Endothelial cell of umbilical vein (primary cell): ENCODE measurements around the gene SKI. TPM values are rescaled to one million over a fixed set of nuclear protein-coding genes. Genes with fewer than 3 reads are reported as not detected.

Experiments
- BruUV-seq: library from RNA; stranded (reverse); fragments of 400-500 nt; replicated peaks from 2 replicates; lab custom pipeline; 2021; lab: Mats Ljungman, UMichigan
- CTCF ChIA-PET: fragments of 300-600, 350-600 bp; sonication (Branson Sonifier 250); formaldehyde crosslinking; loops from one replicate; lab custom pipeline; 2021; ENCODE audit warnings: antibody characterized with exemption, inconsistent platforms; lab: Charles Lee
- POLR2A ChIA-PET: fragments of 300-600, 350-600 bp; sonication (Branson Sonifier 250); formaldehyde crosslinking; loops from one replicate; lab custom pipeline; 2021; ENCODE audit warnings: antibody characterized with exemption, inconsistent platforms; lab: Charles Lee
- DNase-seq: peaks from one replicate; pipeline ENCODE4 v3.0.0-alpha.2; 2011; ENCODE audit warnings: low read depth, low spot score
- FAIRE-seq: peaks from 2 replicates; lab custom pipeline; 2011; peaks lifted over from hg19 to GRCh38; lab: Jason Lieb, UNC
- H2AFZ ChIP-seq: 2 replicates; pipeline ENCODE4 v1.6.0; 2012; ENCODE audit warnings: low read depth, low read length, control low read depth, inconsistent platforms
- H3K27ac ChIP-seq: 2 replicates; pipeline ENCODE4 v1.5.1; 2011; ENCODE audit warnings: low read depth, mild to moderate bottlenecking, control low read depth, low read length, moderate library complexity; ENCODE audit not compliant: insufficient read depth
- H3K27me3 ChIP-seq, 2 experiments: 2 replicates each; pipeline versions ENCODE4 v1.6.0 to v1.6.1; 2011; ENCODE audit warnings: low read length in 2 of 2, mixed read lengths in 1 of 2; ENCODE audit not compliant: control insufficient read depth in 2 of 2, insufficient read depth in 2 of 2
- H3K36me3 ChIP-seq, 2 experiments: 2 replicates in 1 of 2; 3 replicates in 1 of 2; pipeline ENCODE4 v1.5.1; 2011; ENCODE audit warnings: low read length in 2 of 2, mild to moderate bottlenecking in 1 of 2, moderate library complexity in 1 of 2; ENCODE audit not compliant: control insufficient read depth in 2 of 2, insufficient read depth in 2 of 2; ENCODE audit errors: extremely low read depth in 1 of 2
- H3K4me1 ChIP-seq: 3 replicates; pipeline ENCODE4 v1.5.1; 2011; ENCODE audit warnings: mild to moderate bottlenecking, low read length; ENCODE audit not compliant: control insufficient read depth, insufficient read depth; ENCODE audit errors: extremely low read depth
- H3K4me2 ChIP-seq: 2 replicates; pipeline ENCODE4 v1.6.1; 2011; ENCODE audit warnings: low read length, control low read depth, mixed read lengths; ENCODE audit not compliant: insufficient read depth
- H3K4me3 ChIP-seq, 3 experiments: fragments of 200-600 bp in 1 of 3; sonication (generic), shearing (Covaris generic) in 1 of 3; replicated peaks in 1 of 3; 2 replicates each; pipeline ENCODE4 v1.5.1; 2011 to 2016; ENCODE audit warnings: control low read depth in 3 of 3, low read length in 3 of 3, mild to moderate bottlenecking in 2 of 3, inconsistent platforms in 1 of 3, low read depth in 1 of 3, moderate library complexity in 1 of 3; ENCODE audit not compliant: insufficient read depth in 1 of 3
- H3K79me2 ChIP-seq: 2 replicates; pipeline ENCODE4 v1.6.0; 2012; ENCODE audit warnings: low read length, inconsistent platforms; ENCODE audit not compliant: control insufficient read depth, insufficient read depth
- H3K9ac ChIP-seq: replicated peaks from 2 replicates; pipeline ENCODE3; 2011; ENCODE audit warnings: low read length, control low read depth; ENCODE audit not compliant: insufficient read depth; ENCODE audit errors: extremely low read depth
- H3K9me1 ChIP-seq: replicated peaks from 3 replicates; pipeline ENCODE4 v1.6.0; 2011; ENCODE audit warnings: mild to moderate bottlenecking, low read length; ENCODE audit not compliant: control insufficient read depth, insufficient read depth; ENCODE audit errors: extremely low read depth
- H3K9me3 ChIP-seq: replicated peaks from 2 replicates; pipeline ENCODE4 v1.5.1; 2012; ENCODE audit warnings: low read length, inconsistent platforms; ENCODE audit not compliant: control insufficient read depth, insufficient read depth
- H4K20me1 ChIP-seq: replicated peaks from 2 replicates; pipeline ENCODE3; 2011; ENCODE audit warnings: mild to moderate bottlenecking, low read length; ENCODE audit not compliant: control insufficient read depth, insufficient read depth; ENCODE audit errors: extremely low read depth
- CTCF ChIP-seq, 2 donors: IDR thresholded peaks; 1 replicate in 1 of 2; 2 replicates in 1 of 2; pipeline ENCODE4 v1.5.1; 2011; ENCODE audit warnings: low read length in 2 of 2, mild to moderate bottlenecking in 2 of 2, moderate library complexity in 2 of 2, control low read depth in 1 of 2, inconsistent platforms in 1 of 2, low read depth in 1 of 2; ENCODE audit not compliant: insufficient read depth in 1 of 2; ENCODE audit errors: extremely low read depth in 1 of 2
- EZH2 ChIP-seq: IDR thresholded peaks from 2 replicates; pipeline ENCODE4 v1.6.1; 2012; ENCODE audit warnings: borderline replicate concordance, low read depth, mild to moderate bottlenecking, moderate library complexity, low read length, inconsistent platforms; ENCODE audit not compliant: severe bottlenecking
- FOS ChIP-seq: IDR thresholded peaks from 2 replicates; pipeline ENCODE4 v1.6.1; 2011; ENCODE audit warnings: mild to moderate bottlenecking, low read length, moderate library complexity, borderline replicate concordance; ENCODE audit not compliant: insufficient read depth
- GATA2 ChIP-seq: IDR thresholded peaks from 2 replicates; pipeline ENCODE4 v1.7.0; 2011; ENCODE audit warnings: low read depth, mild to moderate bottlenecking, moderate library complexity, mixed read lengths, low read length; ENCODE audit not compliant: insufficient read length, insufficient read depth
- JUN ChIP-seq: IDR thresholded peaks from 2 replicates; pipeline ENCODE4 v1.6.1; 2011; ENCODE audit warnings: borderline replicate concordance, low read depth; ENCODE audit not compliant: insufficient read length, insufficient read depth
- MYC ChIP-seq: IDR thresholded peaks from one replicate; pipeline ENCODE4 v1.6.1; 2011; ENCODE audit warnings: mild to moderate bottlenecking, low read depth, low read length
- POLR2A ChIP-seq: IDR thresholded peaks from 2 replicates; pipeline ENCODE4 v1.6.1; 2012; ENCODE audit warnings: low read depth, mild to moderate bottlenecking, control low read depth, low read length
- POLR2AphosphoS5 ChIP-seq: IDR thresholded peaks from 2 replicates; pipeline ENCODE4 v1.6.1; 2012; ENCODE audit warnings: low read depth, mild to moderate bottlenecking, control low read depth, low read length, moderate library complexity; ENCODE audit not compliant: insufficient read depth
- dilution Hi-C: fragments of 300-500 bp; cut with MboI; formaldehyde crosslinking; loops from one replicate; pipeline ENCODE4 v1.15.0; 2019; ENCODE audit warnings: low sequenced_read_pairs; ENCODE audit not compliant: extremely low pct_ligation_motif_present
- intact Hi-C: fragments of 100-400 bp; cut with micrococcal nuclease; formaldehyde crosslinking; loops from one replicate; pipeline ENCODE4 v1.10.0; 2022
- polyA plus RNA-seq, 4 experiments: library from polyadenylated mRNA; depleted of rRNA in 3 of 4; stranded (reverse) in 3 of 4; unstranded in 1 of 4; fragments of >200 nt; gene quantifications; 2 replicates each; pipeline versions ENCODE4 v1.2.1 to v1.2.3, GENCODE V29; 2011 to 2012; ENCODE audit warnings: missing spikeins in 1 of 4
- total RNA-seq: library from RNA; stranded (reverse); gene quantifications from 2 replicates; pipeline ENCODE4 v1.2.3, GENCODE V29; 2021
- TF ChIP-seq, protein P1 (sequence below): IDR thresholded peaks from 2 replicates; pipeline ENCODE4 v1.6.1; 2011; ENCODE audit not compliant: insufficient read depth, insufficient read length

SKI gene
- total and polyA plus RNA-seq, 2 donors (not counting 3 experiments of a cell fraction or from before 2014, with no cell fraction given) = 11.6 to 80.3 TPM

DNA sequence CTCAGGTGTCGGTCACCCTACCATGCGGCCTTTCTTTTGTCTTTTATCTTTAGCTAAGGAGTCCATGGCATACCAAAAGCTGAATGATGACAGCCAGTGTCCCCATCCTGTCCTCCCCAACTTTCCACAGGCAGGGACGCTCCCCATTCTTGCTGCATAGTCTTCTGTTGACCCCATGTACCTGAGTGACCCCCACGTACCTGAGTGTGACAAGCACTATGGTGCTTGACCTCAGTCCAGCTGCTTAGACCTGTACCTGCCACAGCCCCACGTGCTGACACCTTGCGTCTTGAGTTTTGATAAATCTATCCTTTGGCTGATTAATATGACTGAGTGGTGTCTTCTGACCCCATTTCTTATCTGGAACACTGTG, 26.9 kb downstream of the SKI start:
- no peaks in the 10 kb centered on the region for H3K9me1 ChIP-seq
- H4K20me1 ChIP-seq = peaks cover 6% of the 10 kb centered on the region
- H3K27ac ChIP-seq = peak overlapping the region; percentile 84
- no TSS peak for BruUV-seq
- no peak overlapping the region for H3K4me3 ChIP-seq
- peaks cover 9% of the 10 kb centered on the region for H3K9me3 ChIP-seq
- peaks cover 91% of the 10 kb centered on the region for H3K79me2 ChIP-seq
- peaks cover 0 to 5% of the 10 kb centered on the region in 2 experiments for H3K36me3 ChIP-seq
- ChIA-PET CTCF (no interaction called here), POLR2A (interaction anchor here (1.3 kb wide), 1 partner anchor 23 kb away, joined by 4 read pairs; no protein-coding TSS in a partner anchor)
- TF ChIP-seq EZH2 = no peak
- TF ChIP-seq, protein P1, sequence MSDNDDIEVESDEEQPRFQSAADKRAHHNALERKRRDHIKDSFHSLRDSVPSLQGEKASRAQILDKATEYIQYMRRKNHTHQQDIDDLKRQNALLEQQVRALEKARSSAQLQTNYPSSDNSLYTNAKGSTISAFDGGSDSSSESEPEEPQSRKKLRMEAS = no peak
- no peak for TF ChIP-seq POLR2A
- TF ChIP-seq MYC = no peak
- TF ChIP-seq GATA2 = no peak
- no peak for TF ChIP-seq POLR2AphosphoS5
- no peak for TF ChIP-seq FOS
- TF ChIP-seq CTCF (IDR thresholded peaks at IDR 0.05; ENCODE audit: extremely low read depth in 1 of 2, insufficient read depth in 1 of 2, low read depth in 1 of 2, low read length in 2 of 2) = no peak
- TF ChIP-seq JUN = no peak
- H3K4me1 ChIP-seq = peaks cover 9% of the 10 kb centered on the region
- dilution Hi-C loops (no loop called here), intact Hi-C loops (no loop called here)
- FAIRE-seq = no peak
- H3K27me3 ChIP-seq = no peaks in the 10 kb centered on the region
- no peak overlapping the region for H2AFZ ChIP-seq
- DNase-seq = no peak
- no peak overlapping the region for H3K4me2 ChIP-seq
- H3K9ac ChIP-seq = no peak overlapping the region
